ENCODE results near the gene SYT9.
"Not testable (repeated sequence)": the region's sequence is repeated elsewhere in the genome, so short reads cannot be mapped to it uniquely, and the experiment has no call there.

SYT9 gene

GRCh38 chr11:7275133-7275532 lies 23.4 kb downstream of the SYT9 start:
- DNase-seq (ENCODE audit: low read depth in 2 of 2) = no peak

GRCh38 chr11:7278314-7278917 lies 26.7 kb downstream of the SYT9 start:
- no peak for DNase-seq (ENCODE audit: low read depth in 2 of 2)

- no peak for DNase-seq (ENCODE audit: low read depth in 2 of 2)
These were observed 28.0 kb downstream of the SYT9 start for GRCh38 chr11:7279676-7280075.

GRCh38 chr11:7281079-7281478 lies 29.4 kb downstream of the SYT9 start:
- DNase-seq (ENCODE audit: low read depth in 2 of 2) = no peak

- DNase-seq (ENCODE audit: low read depth in 2 of 2) = no peak
These were observed 30.1 kb downstream of the SYT9 start for GRCh38 chr11:7281809-7282208.

- no peak for DNase-seq (ENCODE audit: low read depth in 2 of 2)
These were observed 34.5 kb downstream of the SYT9 start for GRCh38 chr11:7286178-7286577.

DNA sequence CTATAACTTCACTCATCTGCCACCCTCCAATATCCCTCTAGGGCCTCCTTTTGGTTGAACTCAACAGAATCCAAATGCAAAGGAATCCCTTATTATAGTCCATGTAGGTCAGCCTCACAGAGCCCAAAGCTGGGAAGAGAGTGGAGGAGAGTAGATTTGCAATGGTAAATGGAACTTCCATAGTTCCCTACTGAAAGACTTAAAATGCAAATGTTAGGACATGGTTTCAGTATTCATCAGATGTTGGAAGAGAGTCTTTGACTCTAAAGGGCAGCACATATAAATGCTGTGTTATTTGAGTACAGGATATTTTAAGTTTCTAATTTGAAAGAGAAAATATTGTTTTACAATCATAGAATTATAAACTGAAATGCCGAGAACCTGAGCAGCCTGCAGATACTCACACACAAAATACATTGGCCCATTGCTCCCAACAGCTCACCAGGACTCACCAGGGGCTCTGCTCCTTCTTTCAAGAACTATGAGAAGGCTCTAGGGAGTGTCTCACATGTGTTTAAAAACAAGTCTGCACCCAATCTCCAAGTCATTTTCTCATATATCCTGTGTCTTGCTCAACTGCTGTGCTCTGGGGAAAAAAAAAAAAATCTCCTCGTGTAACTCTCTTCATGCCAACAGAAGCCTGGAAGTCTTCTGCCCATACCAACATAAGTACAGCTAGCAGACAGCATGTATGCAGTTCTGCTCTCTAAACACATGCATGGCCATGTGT lies 39.6 kb downstream of the SYT9 start:
- DNase-seq (ENCODE audit: low read depth in 2 of 2) = no peak

DNA sequence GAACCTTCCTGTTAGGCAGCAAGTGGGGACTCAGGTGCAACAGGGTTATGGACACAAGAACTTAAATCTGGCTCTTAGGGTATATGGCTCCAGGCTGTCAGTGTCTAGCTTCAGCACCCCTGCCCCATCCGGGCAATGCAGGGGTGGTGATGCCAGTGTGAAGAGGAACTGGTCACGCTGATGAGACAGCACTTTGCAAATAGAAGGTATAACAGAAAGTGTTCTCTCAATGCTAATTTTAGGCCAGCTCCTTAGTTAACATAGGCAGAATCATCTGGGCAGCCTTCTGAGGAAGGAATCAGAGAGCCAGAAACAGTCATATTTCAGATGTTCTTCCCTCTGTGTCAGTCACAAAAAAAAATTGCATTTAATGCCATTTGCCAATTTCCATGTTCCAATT lies 41.2 kb downstream of the SYT9 start:
- no peak for DNase-seq (ENCODE audit: low read depth in 2 of 2)

GRCh38 chr11:7299393-7299792 lies 47.7 kb downstream of the SYT9 start:
- DNase-seq (ENCODE audit: low read depth in 2 of 2) = no peak

GRCh38 chr11:7300281-7300680 lies 48.6 kb downstream of the SYT9 start:
- DNase-seq (ENCODE audit: low read depth in 2 of 2) = no peak

DNA sequence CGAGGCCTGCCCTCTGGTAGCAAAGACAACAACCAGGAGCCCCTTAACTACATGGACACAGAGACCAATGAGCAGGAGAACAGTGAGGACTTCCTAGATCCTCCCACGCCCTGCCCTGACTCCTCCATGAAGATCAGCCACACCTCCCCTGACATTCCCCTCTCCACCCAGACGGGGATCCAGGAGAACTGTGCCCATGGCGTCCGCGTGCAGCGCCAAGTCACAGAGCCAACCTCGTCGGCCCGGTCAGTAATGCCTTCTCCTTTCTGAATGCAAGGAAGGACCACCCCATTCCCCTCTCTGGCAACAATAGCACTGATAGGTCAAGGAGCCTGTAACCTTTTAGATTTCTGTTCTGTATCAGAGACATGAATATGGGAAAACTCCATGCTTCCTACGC lies 51.4 kb downstream of the SYT9 start:
- no peak for DNase-seq (ENCODE audit: low read depth in 2 of 2)

- DNase-seq (ENCODE audit: low read depth in 2 of 2) = no peak
These were observed 55.2 kb downstream of the SYT9 start for GRCh38 chr11:7306900-7307299.

GRCh38 chr11:7307836-7308235 lies 56.1 kb downstream of the SYT9 start:
- no peak for DNase-seq (ENCODE audit: low read depth in 2 of 2)

DNA sequence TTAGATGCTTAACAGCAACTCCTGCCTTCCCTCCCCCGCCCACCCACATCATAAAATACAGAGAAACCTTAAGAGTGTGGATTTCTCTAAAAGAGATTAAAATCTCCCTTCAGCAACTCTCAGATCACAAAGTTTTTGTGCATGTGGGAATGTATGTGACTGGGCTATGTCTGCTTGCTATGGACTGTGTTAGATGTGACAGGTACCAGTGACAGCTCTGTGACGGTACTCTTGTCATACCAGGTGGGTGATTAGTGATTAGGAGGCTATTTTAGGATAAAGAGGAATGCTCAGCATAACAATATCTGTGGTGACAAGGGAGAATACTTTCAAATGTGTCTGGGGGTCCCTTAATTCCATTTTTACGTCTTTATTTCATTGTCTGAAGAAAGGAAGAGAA lies 60.2 kb downstream of the SYT9 start:
- no peak for DNase-seq (ENCODE audit: low read depth in 2 of 2)

GRCh38 chr11:7314811-7315604 lies 63.3 kb downstream of the SYT9 start:
- no peak for DNase-seq (ENCODE audit: low read depth in 2 of 2)

- no peak for DNase-seq (ENCODE audit: low read depth in 2 of 2)
These were observed 67.8 kb downstream of the SYT9 start for GRCh38 chr11:7319501-7319900.

GRCh38 chr11:7320306-7320705 lies 68.6 kb downstream of the SYT9 start:
- no peak for DNase-seq (ENCODE audit: low read depth in 2 of 2)

DNA sequence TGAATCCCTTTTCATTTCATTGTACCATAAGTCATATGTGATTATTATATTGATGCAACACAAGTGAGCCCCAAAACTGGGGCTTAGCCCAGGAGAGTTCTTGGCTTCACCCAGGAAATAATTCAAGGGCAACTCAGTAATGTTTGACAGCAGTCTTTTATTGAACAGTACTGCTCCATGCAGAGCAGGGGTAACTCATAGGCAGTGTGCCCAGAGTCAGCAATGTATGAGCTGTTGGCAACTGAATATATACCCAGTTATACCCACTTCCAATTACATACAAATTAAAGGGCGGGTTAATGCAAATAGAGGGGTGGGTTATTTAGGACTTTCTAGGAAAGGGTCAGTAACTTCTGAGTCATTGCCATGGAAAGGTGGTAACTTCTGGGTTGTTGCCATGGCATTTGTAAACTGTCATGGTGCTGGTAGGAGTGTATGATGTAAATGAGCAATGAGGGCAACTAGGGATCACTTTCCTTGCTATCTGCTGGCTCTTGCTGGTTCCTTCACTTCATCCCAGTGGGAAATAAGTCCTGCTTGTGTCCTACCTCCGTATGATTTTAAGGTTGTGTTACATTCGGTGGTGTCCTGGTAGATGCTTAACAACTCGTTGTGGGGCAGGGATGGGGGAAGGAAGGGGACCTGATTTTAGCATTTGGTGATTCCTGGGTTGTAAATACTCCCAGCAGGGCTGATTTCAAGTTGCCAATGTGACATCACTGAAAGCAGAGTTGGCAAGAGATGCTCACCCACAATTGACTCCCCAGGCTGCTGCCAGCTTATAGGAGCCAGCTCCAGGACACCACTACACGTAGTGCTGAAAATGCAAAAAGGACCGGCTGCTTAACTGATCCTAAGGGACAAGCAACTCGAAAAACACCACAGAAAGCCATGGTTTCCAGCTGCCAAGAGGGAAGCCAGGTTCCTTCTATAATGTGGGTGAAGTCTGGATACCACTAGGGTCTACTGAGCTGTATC lies 70.1 kb downstream of the SYT9 start:
- DNase-seq (ENCODE audit: low read depth in 2 of 2) = no peak

DNA sequence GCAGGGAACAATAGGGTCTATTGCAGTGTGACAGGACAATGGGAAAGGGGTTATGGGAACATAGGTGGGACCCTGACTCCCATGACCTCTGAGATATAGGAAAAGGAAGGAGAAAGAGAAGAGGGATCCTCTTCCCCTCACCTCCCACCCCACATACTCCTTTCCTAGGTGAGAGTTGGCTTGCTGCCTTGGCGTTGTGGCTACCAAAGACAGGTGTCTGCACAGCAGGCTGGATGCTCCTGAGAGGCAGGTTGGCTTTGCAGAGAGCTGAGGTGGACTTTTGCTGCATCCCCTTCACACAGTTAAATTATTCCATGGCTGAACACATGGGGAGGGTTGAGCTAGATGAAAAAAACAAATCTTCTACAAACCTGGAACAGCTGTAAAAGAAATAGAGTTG lies 80.7 kb downstream of the SYT9 start:
- no peak for DNase-seq (ENCODE audit: low read depth in 2 of 2)

DNA sequence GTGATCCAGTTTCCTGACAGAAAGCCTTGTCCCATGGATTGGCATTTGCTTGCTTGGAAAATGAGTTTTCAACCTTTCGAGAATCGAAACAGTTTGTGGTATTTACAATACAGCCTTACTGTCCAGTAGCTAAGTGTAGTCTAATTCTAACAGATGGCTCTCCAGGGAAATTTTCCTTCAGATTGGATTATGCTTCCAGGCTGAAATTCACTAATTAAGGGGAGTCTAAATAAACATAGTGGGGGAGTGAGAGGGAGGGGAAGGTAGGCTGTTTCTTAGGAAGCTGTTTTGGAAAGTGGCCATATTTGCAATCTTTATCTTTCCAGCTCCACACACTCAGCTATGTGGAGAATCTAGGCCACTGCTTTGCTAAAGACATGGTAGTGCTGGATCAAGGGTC lies 81.3 kb downstream of the SYT9 start:
- no peak for DNase-seq (ENCODE audit: low read depth in 2 of 2)

DNA sequence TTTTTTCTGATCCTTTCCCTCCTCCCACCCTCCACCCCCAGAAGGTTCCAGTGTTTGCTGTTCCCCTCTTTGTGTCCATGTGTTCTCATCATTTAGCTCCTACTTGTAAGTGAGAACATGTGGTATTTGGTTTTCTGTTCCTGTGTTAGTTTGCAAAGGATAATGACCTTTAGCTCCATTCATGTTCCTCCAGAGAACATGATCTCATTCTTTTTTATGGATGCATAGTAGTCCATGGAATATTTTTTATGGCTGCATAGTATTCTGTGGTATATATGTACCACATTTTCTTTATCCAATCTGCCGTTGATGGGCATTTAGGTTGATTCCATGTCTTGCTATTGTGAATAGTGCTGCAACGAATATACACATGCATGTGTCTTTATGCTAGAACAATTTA lies 83.7 kb downstream of the SYT9 start:
- DNase-seq (ENCODE audit: low read depth in 2 of 2) = not testable (repeated sequence)

DNA sequence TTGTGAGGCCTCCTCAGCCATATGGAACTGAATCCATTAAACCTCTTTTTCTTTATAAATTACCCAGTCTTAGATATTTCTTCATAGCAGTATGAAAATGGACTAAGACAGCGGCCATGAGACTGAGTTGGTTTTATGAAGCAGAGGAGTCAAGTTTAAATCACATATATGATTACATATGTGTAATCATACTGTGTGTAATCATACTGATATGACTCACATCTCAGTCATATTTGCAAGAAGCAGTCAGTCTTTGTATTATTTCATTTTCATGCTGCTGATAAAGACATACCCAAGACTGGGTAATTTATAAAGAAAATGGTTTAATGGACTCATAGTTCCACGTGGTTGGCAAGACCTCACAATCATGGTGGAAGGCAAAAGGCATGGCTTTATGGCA lies 89.8 kb downstream of the SYT9 start:
- no peak for DNase-seq (ENCODE audit: low read depth in 2 of 2)
